ENCODE measurements around the gene ARMC9. TPM values are rescaled to one million over a fixed set of nuclear protein-coding genes. Genes with fewer than 3 reads are reported as not detected.

The ARMC9 gene
- total and polyA plus RNA-seq, 8 donors: 11.4 to 40.6 (median 13.9) TPM

- ATAC-seq (no peak), DNase-seq (no peak)
- no peak overlapping the region for H3K4me3 ChIP-seq
- H3K27ac ChIP-seq: no peak overlapping the region
- H3K27me3 ChIP-seq: peaks cover 0 to 19% of the 10 kb centered on the region in 2 donors
- no peaks in the 10 kb centered on the region for H3K36me3 ChIP-seq
- H3K4me1 ChIP-seq: no peaks in the 10 kb centered on the region
- H3K9me3 ChIP-seq: no peaks in the 10 kb centered on the region
- no peak for TF ChIP-seq CTCF (IDR thresholded peaks at IDR 0.05)
- intact Hi-C loops (cut with DNase I): loop anchor here in 1 of 2 donors (10.0 kb wide), 2 partner anchors 184 to 314 kb away; no protein-coding TSS in a partner anchor
Observed at GRCh38 chr2:231418820-231419640, 220.6 kb downstream of the ARMC9 start.

- no peak for TF ChIP-seq CTCF (IDR thresholded peaks at IDR 0.05)
- no peak overlapping the region for H3K4me3 ChIP-seq
- peaks cover 0 to 9% of the 10 kb centered on the region in 2 donors for H3K27me3 ChIP-seq
- no peak for ATAC-seq
- no peaks in the 10 kb centered on the region for H3K9me3 ChIP-seq
- H3K36me3 ChIP-seq: no peaks in the 10 kb centered on the region
- intact Hi-C loops (cut with DNase I): no loop called here
- no peaks in the 10 kb centered on the region for H3K4me1 ChIP-seq
- H3K27ac ChIP-seq: no peak overlapping the region
- DNase-seq: no peak
Observed at GRCh38 chr2:231421051-231421580, 222.7 kb downstream of the ARMC9 start.

- no peaks in the 10 kb centered on the region for H3K36me3 ChIP-seq
- H3K9me3 ChIP-seq: no peaks in the 10 kb centered on the region
- H3K4me3 ChIP-seq: no peak overlapping the region
- DNase-seq: no peak
- no peaks in the 10 kb centered on the region for H3K4me1 ChIP-seq
- TF ChIP-seq CTCF (IDR thresholded peaks at IDR 0.05): no peak
- ATAC-seq: no peak
- H3K27me3 ChIP-seq: peaks cover 0 to 9% of the 10 kb centered on the region in 2 donors
- no peak overlapping the region for H3K27ac ChIP-seq
- intact Hi-C loops (cut with DNase I): no loop called here
Observed at GRCh38 chr2:231422056-231422455, 223.6 kb downstream of the ARMC9 start.

- no peaks in the 10 kb centered on the region for H3K36me3 ChIP-seq
- peaks cover 0 to 9% of the 10 kb centered on the region in 2 donors for H3K27me3 ChIP-seq
- H3K9me3 ChIP-seq: no peaks in the 10 kb centered on the region
- DNase-seq (no peak), ATAC-seq (no peak)
- TF ChIP-seq CTCF (IDR thresholded peaks at IDR 0.05): no peak
- intact Hi-C loops (cut with DNase I): no loop called here
- H3K27ac ChIP-seq: no peak overlapping the region
- H3K4me1 ChIP-seq: no peaks in the 10 kb centered on the region
- H3K4me3 ChIP-seq: no peak overlapping the region
Observed at GRCh38 chr2:231423176-231423575, 224.7 kb downstream of the ARMC9 start.

Small RNAs within 50 kb of the gene (microRNA-seq; reads per million reads assigned to microRNA genes)
- 0.17 to 0.27 reads per million in 2 donors for gene MIR4777

Other genes starting within 250 kb of the ARMC9 start
- gene SPATA3, start 202.5 kb upstream of the ARMC9 start, total RNA-seq: not detected
- under 1 TPM in 1 of 6 donors, not detected in 5; 0.16 TPM for gene SPATA3, start 202.5 kb upstream of the ARMC9 start, polyA plus RNA-seq (ENCODE audit: insufficient read length in 6 of 6)
- gene C2orf72, start 161.1 kb upstream of the ARMC9 start, total RNA-seq: 1 to 10 TPM in 1 of 2 donors, under 1 TPM in 1; 0.67 to 1.1 TPM
- under 1 TPM; 0.21 to 0.83 (median 0.40) TPM for gene C2orf72, start 161.1 kb upstream of the ARMC9 start, polyA plus RNA-seq (ENCODE audit: insufficient read length in 6 of 6)
- 100 to 1,000 TPM in 1 of 2 donors, 10 to 100 TPM in 1; 71.6 to 118 TPM for gene PSMD1, start 141.8 kb upstream of the ARMC9 start, total RNA-seq
- 10 to 100 TPM; 62.9 to 84.8 (median 75.9) TPM for gene PSMD1, start 141.8 kb upstream of the ARMC9 start, polyA plus RNA-seq (ENCODE audit: insufficient read length in 6 of 6)
- 1 to 10 TPM in 1 of 2 donors, under 1 TPM in 1; 0.94 to 1.1 TPM for gene HTR2B, start 73.6 kb upstream of the ARMC9 start, total RNA-seq
- gene HTR2B, start 73.6 kb upstream of the ARMC9 start, polyA plus RNA-seq (ENCODE audit: insufficient read length in 6 of 6): under 1 TPM; 0.31 to 0.52 (median 0.46) TPM
- 100 to 1,000 TPM in 1 of 2 donors, 10 to 100 TPM in 1; 32.6 to 107 TPM for gene B3GNT7, start 197.1 kb downstream of the ARMC9 start, total RNA-seq
- 1 to 10 TPM; 2.4 to 5.2 (median 3.8) TPM for gene B3GNT7, start 197.1 kb downstream of the ARMC9 start, polyA plus RNA-seq (ENCODE audit: insufficient read length in 6 of 6)